Activated naive CD8-positive, alpha-beta T cell treated with anti-CD3 and anti-CD28 coated beads for 36 hours (primary cell): ENCODE results near the gene RELB. TPM values are rescaled to one million over a fixed set of nuclear protein-coding genes. Genes with fewer than 3 reads are reported as not detected.
A peak's percentile ranks its signal among the peaks of the same experiment; 100 is the strongest.
"Not testable (repeated sequence)": the region's sequence is repeated elsewhere in the genome, so short reads cannot be mapped to it uniquely, and the experiment has no call there.

Experiments
- DNase-seq: peaks from one replicate; pipeline ENCODE4 v3.0.0; 2021
- H3K27ac Mint-ChIP-seq: one replicate; pipeline ENCODE4 v1.8.0; 2022; ENCODE audit warnings: mild to moderate bottlenecking, moderate library complexity, mixed read lengths
- H3K27me3 Mint-ChIP-seq: one replicate; pipeline ENCODE4 v1.8.0; 2022; ENCODE audit warnings: mild to moderate bottlenecking, mixed read lengths
- H3K36me3 Mint-ChIP-seq: one replicate; pipeline ENCODE4 v1.8.0; 2021; ENCODE audit warnings: mild to moderate bottlenecking, mixed read lengths
- H3K4me1 Mint-ChIP-seq: one replicate; pipeline ENCODE4 v1.8.0; 2021; ENCODE audit warnings: mixed read lengths
- H3K4me3 Mint-ChIP-seq: one replicate; pipeline ENCODE4 v1.8.0; 2022; ENCODE audit warnings: mild to moderate bottlenecking, moderate library complexity, mixed read lengths
- H3K9me3 Mint-ChIP-seq: one replicate; pipeline ENCODE4 v1.8.0; 2022; ENCODE audit warnings: mixed read lengths
- total RNA-seq, 2 experiments: library from RNA; stranded (reverse); gene quantifications; one replicate each; pipeline ENCODE4 v1.2.3, GENCODE V29; 2021

The RELB gene
- total RNA-seq = 10 to 100 TPM; 45.5 to 45.8 TPM

GRCh38 chr19:45001087-45001739, at the start of gene RELB:
Gene RELB (plus strand): TSS chr19:45001464. CDS start chr19:45001580, 116 bp downstream.
- Mint-ChIP-seq H3K36me3 (peaks cover 10% of the 10 kb centered on the region), H3K9me3 (no peaks in the 10 kb centered on the region), H3K4me1 (peaks cover 11% of the 10 kb centered on the region), H3K27ac (peak within 1 kb of the TSS; percentile 99), H3K4me3 (peak within 1 kb of the TSS; percentile 96), H3K27me3 (no peaks in the 10 kb centered on the region)
- peak; percentile 96 for DNase-seq

GRCh38 chr19:44954278-44954648, 47.0 kb upstream of the RELB start:
- no peaks in the 10 kb centered on the region for H3K27me3 Mint-ChIP-seq
- H3K36me3 Mint-ChIP-seq = no peaks in the 10 kb centered on the region
- no peak for DNase-seq
- no peaks in the 10 kb centered on the region for H3K9me3 Mint-ChIP-seq
- peak overlapping the region; percentile 99 for H3K4me3 Mint-ChIP-seq
- H3K27ac Mint-ChIP-seq = peak overlapping the region; percentile 99
- peaks cover 35% of the 10 kb centered on the region for H3K4me1 Mint-ChIP-seq

- H3K27me3 Mint-ChIP-seq = no peaks in the 10 kb centered on the region
- no peaks in the 10 kb centered on the region for H3K36me3 Mint-ChIP-seq
- peaks cover 41% of the 10 kb centered on the region for H3K4me1 Mint-ChIP-seq
- peak; percentile 95 for DNase-seq
- peak within 1 kb of the TSS; percentile 99 for H3K27ac Mint-ChIP-seq
- H3K9me3 Mint-ChIP-seq = no peaks in the 10 kb centered on the region
- H3K4me3 Mint-ChIP-seq = peak within 1 kb of the TSS; percentile 99
Observed at GRCh38 chr19:44954649-44955504, 46.4 kb upstream of the RELB start, which contains the start of gene CLPTM1. Gene CLPTM1 (plus strand): TSS chr19:44955380. CDS start chr19:44955396, 16 bp downstream.

GRCh38 chr19:44955505-44956439, 45.5 kb upstream of the RELB start:
- DNase-seq = no peak
- no peaks in the 10 kb centered on the region for H3K36me3 Mint-ChIP-seq
- no peaks in the 10 kb centered on the region for H3K27me3 Mint-ChIP-seq
- H3K9me3 Mint-ChIP-seq = no peaks in the 10 kb centered on the region
- H3K27ac Mint-ChIP-seq = peak overlapping the region; percentile 67
- peaks cover 45% of the 10 kb centered on the region for H3K4me1 Mint-ChIP-seq
- peak overlapping the region; percentile 99 for H3K4me3 Mint-ChIP-seq

- Mint-ChIP-seq H3K4me1 (peaks cover 43% of the 10 kb centered on the region), H3K27me3 (no peaks in the 10 kb centered on the region), H3K36me3 (peaks cover 1% of the 10 kb centered on the region), H3K27ac (peak overlapping the region; percentile 34), H3K4me3 (no peak overlapping the region), H3K9me3 (no peaks in the 10 kb centered on the region)
- DNase-seq = no peak
Observed at GRCh38 chr19:44957526-44957925, 43.7 kb upstream of the RELB start.

GRCh38 chr19:44958090-44958489, 43.2 kb upstream of the RELB start:
- H3K27ac Mint-ChIP-seq = peak overlapping the region; percentile 52
- H3K4me1 Mint-ChIP-seq = peaks cover 43% of the 10 kb centered on the region
- H3K4me3 Mint-ChIP-seq = no peak overlapping the region
- no peaks in the 10 kb centered on the region for H3K9me3 Mint-ChIP-seq
- no peak for DNase-seq
- H3K36me3 Mint-ChIP-seq = peaks cover 3% of the 10 kb centered on the region
- no peaks in the 10 kb centered on the region for H3K27me3 Mint-ChIP-seq

- DNase-seq = no peak
- H3K4me1 Mint-ChIP-seq = peaks cover 39% of the 10 kb centered on the region
- H3K27me3 Mint-ChIP-seq = no peaks in the 10 kb centered on the region
- no peaks in the 10 kb centered on the region for H3K9me3 Mint-ChIP-seq
- no peak overlapping the region for H3K4me3 Mint-ChIP-seq
- peaks cover 9% of the 10 kb centered on the region for H3K36me3 Mint-ChIP-seq
- peak overlapping the region; percentile 44 for H3K27ac Mint-ChIP-seq
Observed at GRCh38 chr19:44959691-44960090, 41.6 kb upstream of the RELB start.

- no peak overlapping the region for H3K4me3 Mint-ChIP-seq
- DNase-seq = no peak
Observed at GRCh38 chr19:44960906-44961728, 40.1 kb upstream of the RELB start.

GRCh38 chr19:44961821-44962220, 39.4 kb upstream of the RELB start:
- no peaks in the 10 kb centered on the region for H3K9me3 Mint-ChIP-seq
- no peak for DNase-seq
- no peak overlapping the region for H3K4me3 Mint-ChIP-seq
- H3K4me1 Mint-ChIP-seq = peaks cover 29% of the 10 kb centered on the region
- no peak overlapping the region for H3K27ac Mint-ChIP-seq
- H3K27me3 Mint-ChIP-seq = no peaks in the 10 kb centered on the region
- H3K36me3 Mint-ChIP-seq = peaks cover 9% of the 10 kb centered on the region

More at GRCh38 chr19:44960906-44961728, 40.1 kb upstream of the RELB start:
- Mint-ChIP-seq H3K36me3 (peaks cover 9% of the 10 kb centered on the region), H3K27ac (peak overlapping the region; percentile 51), H3K27me3 (no peaks in the 10 kb centered on the region), H3K9me3 (no peaks in the 10 kb centered on the region), H3K4me1 (peaks cover 36% of the 10 kb centered on the region)

GRCh38 chr19:44968118-44968517, 33.1 kb upstream of the RELB start:
- Mint-ChIP-seq H3K4me1 (no peaks in the 10 kb centered on the region), H3K36me3 (peaks cover 7% of the 10 kb centered on the region), H3K27ac (no peak overlapping the region), H3K27me3 (no peaks in the 10 kb centered on the region), H3K4me3 (no peak overlapping the region), H3K9me3 (no peaks in the 10 kb centered on the region)
- no peak for DNase-seq

- Mint-ChIP-seq H3K4me3 (no peak overlapping the region), H3K27ac (no peak overlapping the region), H3K36me3 (peaks cover 5% of the 10 kb centered on the region), H3K27me3 (no peaks in the 10 kb centered on the region), H3K4me1 (no peaks in the 10 kb centered on the region), H3K9me3 (no peaks in the 10 kb centered on the region)
- no peak for DNase-seq
Observed at GRCh38 chr19:44968670-44969069, 32.6 kb upstream of the RELB start.

- Mint-ChIP-seq H3K27ac (no peak overlapping the region), H3K4me3 (no peak overlapping the region), H3K36me3 (peaks cover 6% of the 10 kb centered on the region), H3K9me3 (no peaks in the 10 kb centered on the region), H3K27me3 (no peaks in the 10 kb centered on the region), H3K4me1 (no peaks in the 10 kb centered on the region)
- DNase-seq = no peak
Observed at GRCh38 chr19:44969437-44969836, 31.8 kb upstream of the RELB start.

- H3K4me1 Mint-ChIP-seq, H3K27ac Mint-ChIP-seq: not testable (repeated sequence)
Observed at GRCh38 chr19:44971451-44971850, 29.8 kb upstream of the RELB start.

GRCh38 chr19:44972802-44973201, 28.5 kb upstream of the RELB start:
- Mint-ChIP-seq H3K9me3 (no peaks in the 10 kb centered on the region), H3K27me3 (no peaks in the 10 kb centered on the region), H3K4me3 (no peak overlapping the region), H3K27ac (no peak overlapping the region), H3K4me1 (peaks cover 1% of the 10 kb centered on the region), H3K36me3 (peaks cover 9% of the 10 kb centered on the region)
- no peak for DNase-seq

More at GRCh38 chr19:44971451-44971850, 29.8 kb upstream of the RELB start:
- not testable (repeated sequence) for H3K36me3 Mint-ChIP-seq, H3K9me3 Mint-ChIP-seq, DNase-seq, H3K4me3 Mint-ChIP-seq, H3K27me3 Mint-ChIP-seq
